SK-N-MC (cell line): Measurements from ENCODE around the gene NPIPA2.
"Not testable (repeated sequence)": the region's sequence is repeated elsewhere in the genome, so short reads cannot be mapped to it uniquely, and the experiment has no call there.

Experiments used
- EZH2 ChIP-seq: fragments of 200-600 bp; sonication (generic); IDR thresholded peaks from one replicate; pipeline ENCODE4 v1.6.1; 2017; ENCODE audit warnings: antibody characterized with exemption
- POLR2AphosphoS5 ChIP-seq: IDR thresholded peaks from 2 replicates; pipeline ENCODE4 v1.6.1; 2012; ENCODE audit warnings: mild to moderate bottlenecking, low read depth, low read length, borderline replicate concordance

DNA sequence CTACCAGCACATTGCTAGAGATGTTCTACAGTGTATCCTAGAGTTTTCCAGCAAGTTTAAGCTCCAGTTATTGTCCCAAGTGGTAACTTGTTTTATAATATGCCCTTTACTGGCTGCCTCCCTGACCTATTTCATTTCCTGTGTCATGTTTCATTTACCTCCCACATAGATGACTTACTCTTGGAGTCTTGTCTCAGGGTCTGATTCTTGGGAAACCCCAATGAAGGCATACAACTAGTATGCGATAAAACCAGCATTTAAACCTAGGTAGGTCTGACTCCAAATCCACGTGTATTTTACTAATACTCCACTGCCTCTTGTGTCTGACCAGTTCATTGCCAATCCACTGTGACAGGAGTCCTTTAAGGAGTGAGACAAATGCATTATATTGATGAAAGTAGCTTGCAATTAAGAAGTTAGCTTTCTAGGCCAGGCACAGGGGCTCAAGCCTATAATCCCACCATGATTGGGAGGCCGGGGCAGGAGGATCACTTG, 64.9 kb downstream of the NPIPA2 start:
- TF ChIP-seq POLR2AphosphoS5, EZH2: not testable (repeated sequence)
